Measurements from ENCODE around the gene NOVA2.
A peak's percentile ranks its signal among the peaks of the same experiment; 100 is the strongest.

Gene NOVA2

DNA sequence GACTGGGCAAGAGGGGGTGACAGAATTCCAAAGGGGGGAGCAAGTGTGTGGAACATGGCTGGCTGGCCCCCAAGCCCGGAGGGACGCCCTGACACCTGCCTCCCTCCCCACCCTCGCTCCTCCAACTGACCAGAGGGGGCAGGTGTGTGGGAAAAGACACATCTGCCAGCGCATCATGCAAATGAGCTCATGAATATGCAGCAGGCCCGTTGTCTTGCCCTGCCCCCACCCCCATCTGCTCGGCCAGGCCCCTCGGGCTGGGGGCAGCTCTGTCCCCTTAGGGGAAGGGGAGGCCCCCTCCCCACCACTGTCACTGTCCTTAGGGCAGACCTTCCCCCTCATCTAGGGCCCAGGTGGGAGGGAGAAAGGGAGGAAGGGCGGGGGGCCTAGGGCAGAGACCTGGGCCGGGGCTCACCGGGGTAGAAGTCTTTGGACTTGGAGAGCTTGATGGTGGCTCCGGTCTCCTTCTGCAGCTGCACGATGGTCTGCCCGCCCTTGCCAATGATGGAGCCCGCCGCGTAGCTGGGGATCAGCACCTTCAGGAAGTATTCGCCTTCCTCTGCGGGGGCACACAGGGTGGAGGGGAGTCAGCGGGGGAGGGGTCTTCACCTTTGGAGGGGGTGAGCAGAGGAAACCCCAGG, 12.9 kb downstream of the NOVA2 start:
- H3K36me3 ChIP-seq (ENCODE audit: control insufficient read depth in 1 of 2, insufficient read depth in 2 of 2, low read length in 2 of 2) = no peaks in the 10 kb centered on the region
- H3K4me3 ChIP-seq (ENCODE audit: low read depth in 1 of 2, low read length in 2 of 2) = no peak overlapping the region
- H3K9ac ChIP-seq (ENCODE audit: low read depth in 1 of 2, low read length in 2 of 2) = no peak overlapping the region
- H3K9me3 ChIP-seq (ENCODE audit: control insufficient read depth in 1 of 2, low read length in 2 of 2) = no peaks in the 10 kb centered on the region
- no peaks in the 10 kb centered on the region for H3K4me1 ChIP-seq (ENCODE audit: control insufficient read depth in 1 of 2, insufficient read depth in 2 of 2, low read length in 2 of 2)
- H3K27me3 ChIP-seq (ENCODE audit: control insufficient read depth in 1 of 2, insufficient read depth in 2 of 2, low read length in 2 of 2) = peaks cover 12 to 19% of the 10 kb centered on the region in 2 donors
- no peak overlapping the region for H3K27ac ChIP-seq (ENCODE audit: low read depth, low read length)

DNA sequence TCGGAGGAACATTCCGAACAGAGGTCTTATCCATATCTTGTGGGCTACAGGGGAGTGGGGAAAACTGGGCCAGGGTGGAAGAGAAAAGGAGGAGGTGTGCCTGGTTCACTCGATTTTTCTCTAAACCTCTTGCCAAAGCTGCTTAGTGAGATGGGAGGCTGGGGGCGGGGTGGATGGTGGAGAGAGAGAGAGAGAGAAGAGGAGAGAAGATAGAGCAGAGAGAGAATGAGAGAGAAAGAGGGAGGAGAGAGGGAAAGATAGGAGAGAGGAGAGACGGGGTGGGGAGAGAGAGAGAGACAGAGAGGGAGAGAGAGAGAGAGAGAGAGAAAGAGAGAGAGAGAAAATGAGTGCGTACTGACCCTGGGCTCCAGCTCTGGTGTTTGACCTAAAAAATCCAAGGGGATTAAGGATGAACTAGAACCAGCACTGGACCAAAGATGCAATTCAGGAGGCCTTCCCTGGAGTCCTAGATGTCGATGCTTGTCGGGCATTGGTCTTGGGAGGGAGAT, 14.1 kb downstream of the NOVA2 start:
- no peaks in the 10 kb centered on the region for H3K36me3 ChIP-seq (ENCODE audit: control insufficient read depth in 1 of 2, insufficient read depth in 2 of 2, low read length in 2 of 2)
- no peak overlapping the region for H3K4me3 ChIP-seq (ENCODE audit: low read depth in 1 of 2, low read length in 2 of 2)
- H3K27ac ChIP-seq (ENCODE audit: low read depth, low read length) = no peak overlapping the region
- no peaks in the 10 kb centered on the region for H3K9me3 ChIP-seq (ENCODE audit: control insufficient read depth in 1 of 2, low read length in 2 of 2)
- H3K27me3 ChIP-seq (ENCODE audit: control insufficient read depth in 1 of 2, insufficient read depth in 2 of 2, low read length in 2 of 2) = peaks cover 12 to 19% of the 10 kb centered on the region in 2 donors
- H3K4me1 ChIP-seq (ENCODE audit: control insufficient read depth in 1 of 2, insufficient read depth in 2 of 2, low read length in 2 of 2) = no peaks in the 10 kb centered on the region
- H3K9ac ChIP-seq (ENCODE audit: low read depth in 1 of 2, low read length in 2 of 2) = no peak overlapping the region

DNA sequence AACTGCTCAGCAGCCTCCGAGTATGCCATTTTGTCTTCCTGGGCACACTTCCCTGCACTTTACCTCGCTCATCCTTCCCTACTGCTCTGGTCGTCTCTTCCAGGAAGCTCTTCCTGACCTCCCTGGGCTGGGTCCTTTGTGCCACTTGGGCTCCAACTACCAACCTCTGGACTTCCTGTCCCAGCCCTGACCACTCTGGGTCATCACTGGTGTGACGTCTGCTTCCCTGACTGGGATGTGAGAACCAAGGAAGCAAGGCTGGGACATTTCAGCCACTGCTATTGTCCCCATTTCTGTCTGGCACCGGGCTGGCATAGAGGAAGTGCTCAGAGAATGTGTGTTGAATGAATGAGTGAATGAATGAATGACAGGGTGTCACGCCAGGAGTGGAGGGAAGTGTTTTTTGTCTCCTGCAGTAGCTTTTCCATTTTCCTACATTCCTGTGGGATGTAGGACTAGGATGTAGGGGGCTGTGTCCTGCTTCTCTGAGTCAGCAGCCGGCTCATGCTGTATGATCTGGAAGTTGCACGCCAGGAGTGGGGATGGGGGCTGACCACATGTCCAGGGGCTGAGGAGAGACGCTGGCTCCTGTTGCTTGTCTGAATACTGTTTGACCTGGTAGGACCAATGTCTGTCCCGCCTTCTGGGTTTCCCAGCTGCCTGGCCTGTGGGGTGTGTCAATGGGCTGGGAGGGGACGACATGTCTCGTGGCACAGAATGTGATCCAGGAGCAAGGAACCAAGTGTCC, 14.7 kb downstream of the NOVA2 start:
- no peaks in the 10 kb centered on the region for H3K4me1 ChIP-seq (ENCODE audit: control insufficient read depth in 1 of 2, insufficient read depth in 2 of 2, low read length in 2 of 2)
- H3K27me3 ChIP-seq (ENCODE audit: control insufficient read depth in 1 of 2, insufficient read depth in 2 of 2, low read length in 2 of 2) = peaks cover 12 to 19% of the 10 kb centered on the region in 2 donors
- no peak overlapping the region for H3K4me3 ChIP-seq (ENCODE audit: low read depth in 1 of 2, low read length in 2 of 2)
- H3K9ac ChIP-seq (ENCODE audit: low read depth in 1 of 2, low read length in 2 of 2) = no peak overlapping the region
- H3K27ac ChIP-seq (ENCODE audit: low read depth, low read length) = no peak overlapping the region
- H3K9me3 ChIP-seq (ENCODE audit: control insufficient read depth in 1 of 2, low read length in 2 of 2) = no peaks in the 10 kb centered on the region
- H3K36me3 ChIP-seq (ENCODE audit: control insufficient read depth in 1 of 2, insufficient read depth in 2 of 2, low read length in 2 of 2) = no peaks in the 10 kb centered on the region

DNA sequence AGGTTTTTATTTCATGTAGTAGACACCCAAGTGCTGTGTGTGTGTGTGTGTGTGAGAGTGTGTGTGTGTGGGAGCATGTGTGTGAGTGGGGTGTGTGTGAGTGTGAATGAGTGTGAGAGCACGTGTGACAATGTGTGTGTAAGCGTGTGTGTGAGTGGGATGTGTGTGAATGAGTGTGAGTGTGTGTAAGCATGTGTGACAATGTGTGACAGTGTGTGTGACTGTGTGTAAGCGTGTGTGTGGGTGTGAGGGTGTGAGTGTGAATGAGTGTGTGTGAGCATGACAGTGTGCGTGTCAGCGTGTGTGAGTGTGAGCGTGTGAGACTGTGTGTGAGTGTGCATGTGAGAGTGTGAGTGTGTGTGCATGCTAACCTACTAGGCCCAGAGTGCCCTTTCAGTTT, 15.3 kb downstream of the NOVA2 start:
- peaks cover 12 to 19% of the 10 kb centered on the region in 2 donors for H3K27me3 ChIP-seq (ENCODE audit: control insufficient read depth in 1 of 2, insufficient read depth in 2 of 2, low read length in 2 of 2)
- H3K9ac ChIP-seq (ENCODE audit: low read depth in 1 of 2, low read length in 2 of 2) = no peak overlapping the region
- H3K9me3 ChIP-seq (ENCODE audit: control insufficient read depth in 1 of 2, low read length in 2 of 2) = no peaks in the 10 kb centered on the region
- no peaks in the 10 kb centered on the region for H3K36me3 ChIP-seq (ENCODE audit: control insufficient read depth in 1 of 2, insufficient read depth in 2 of 2, low read length in 2 of 2)
- H3K27ac ChIP-seq (ENCODE audit: low read depth, low read length) = no peak overlapping the region
- H3K4me1 ChIP-seq (ENCODE audit: control insufficient read depth in 1 of 2, insufficient read depth in 2 of 2, low read length in 2 of 2) = no peaks in the 10 kb centered on the region
- no peak overlapping the region for H3K4me3 ChIP-seq (ENCODE audit: low read depth in 1 of 2, low read length in 2 of 2)

DNA sequence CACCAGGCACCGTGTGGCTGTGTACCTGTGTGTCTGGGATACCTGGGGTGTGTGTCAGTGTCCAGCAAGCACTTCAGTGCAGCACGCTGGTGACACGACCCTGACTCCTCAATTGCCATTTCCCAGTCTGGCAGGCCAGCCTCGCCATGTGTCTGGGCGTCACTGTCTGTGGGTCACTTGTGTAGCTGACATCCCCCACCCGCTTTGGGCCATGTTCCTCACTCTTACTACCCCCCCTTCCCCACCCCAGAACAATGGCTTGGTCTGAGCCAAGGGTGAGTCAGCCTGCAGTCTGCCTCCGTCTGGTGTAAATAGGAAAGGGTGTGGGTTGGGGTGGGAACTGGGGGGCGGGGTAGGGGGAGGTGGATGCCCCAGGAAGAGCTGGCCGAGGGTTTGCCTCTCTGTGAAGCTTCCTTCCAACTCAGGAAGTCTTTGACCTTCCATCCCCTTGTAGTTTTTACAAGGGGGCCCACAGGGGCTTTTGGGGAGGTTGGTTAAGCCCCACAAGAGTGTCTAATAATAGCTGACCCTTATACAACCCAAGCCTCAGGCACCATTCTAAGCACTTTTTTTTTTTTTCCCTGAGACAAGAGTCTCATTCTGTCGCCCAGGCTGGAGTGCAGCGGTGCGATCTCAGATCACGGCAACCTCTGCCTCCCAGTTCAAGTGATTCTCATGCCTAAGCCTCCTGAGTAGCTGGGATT, 17.6 kb downstream of the NOVA2 start:
- no peak overlapping the region for H3K9ac ChIP-seq (ENCODE audit: low read depth in 1 of 2, low read length in 2 of 2)
- no peak overlapping the region for H3K4me3 ChIP-seq (ENCODE audit: low read depth in 1 of 2, low read length in 2 of 2)

DNA sequence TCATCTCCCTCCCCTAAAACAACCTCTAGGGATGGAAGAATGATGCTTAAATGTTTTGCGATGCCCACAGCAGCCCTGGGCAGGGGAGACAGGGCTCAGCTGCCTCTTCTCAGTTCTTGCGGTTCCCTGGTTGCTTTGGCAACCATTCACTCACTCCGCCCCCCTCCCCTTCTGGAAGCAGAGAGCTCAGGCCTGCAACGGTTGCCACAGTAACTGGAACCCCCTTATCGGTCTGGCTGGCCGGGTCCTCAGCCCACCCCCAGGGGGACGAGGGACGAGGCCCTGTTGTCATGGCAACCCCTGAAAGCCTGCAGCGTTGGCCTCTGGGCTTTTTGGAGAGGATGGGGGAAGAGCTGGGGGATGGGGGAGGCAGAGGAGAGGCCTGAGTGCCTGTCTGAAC, 19.5 kb downstream of the NOVA2 start:
- H3K36me3 ChIP-seq (ENCODE audit: control insufficient read depth in 1 of 2, insufficient read depth in 2 of 2, low read length in 2 of 2) = no peaks in the 10 kb centered on the region
- H3K9ac ChIP-seq (ENCODE audit: low read depth in 1 of 2, low read length in 2 of 2) = no peak overlapping the region
- H3K4me1 ChIP-seq (ENCODE audit: control insufficient read depth in 1 of 2, insufficient read depth in 2 of 2, low read length in 2 of 2) = no peaks in the 10 kb centered on the region
- H3K9me3 ChIP-seq (ENCODE audit: control insufficient read depth in 1 of 2, low read length in 2 of 2) = no peaks in the 10 kb centered on the region
- no peak overlapping the region for H3K4me3 ChIP-seq (ENCODE audit: low read depth in 1 of 2, low read length in 2 of 2)
- H3K27ac ChIP-seq (ENCODE audit: low read depth, low read length) = no peak overlapping the region
- H3K27me3 ChIP-seq (ENCODE audit: control insufficient read depth in 1 of 2, insufficient read depth in 2 of 2, low read length in 2 of 2) = peaks cover 6 to 8% of the 10 kb centered on the region in 2 donors

More for the DNA sequence above, 17.6 kb downstream of the NOVA2 start:
- peaks cover 12 to 19% of the 10 kb centered on the region in 2 donors for H3K27me3 ChIP-seq (ENCODE audit: control insufficient read depth in 1 of 2, insufficient read depth in 2 of 2, low read length in 2 of 2)
- H3K36me3 ChIP-seq (ENCODE audit: control insufficient read depth in 1 of 2, insufficient read depth in 2 of 2, low read length in 2 of 2) = no peaks in the 10 kb centered on the region
- no peaks in the 10 kb centered on the region for H3K4me1 ChIP-seq (ENCODE audit: control insufficient read depth in 1 of 2, insufficient read depth in 2 of 2, low read length in 2 of 2)
- no peaks in the 10 kb centered on the region for H3K9me3 ChIP-seq (ENCODE audit: control insufficient read depth in 1 of 2, low read length in 2 of 2)
- no peak overlapping the region for H3K27ac ChIP-seq (ENCODE audit: low read depth, low read length)

DNA sequence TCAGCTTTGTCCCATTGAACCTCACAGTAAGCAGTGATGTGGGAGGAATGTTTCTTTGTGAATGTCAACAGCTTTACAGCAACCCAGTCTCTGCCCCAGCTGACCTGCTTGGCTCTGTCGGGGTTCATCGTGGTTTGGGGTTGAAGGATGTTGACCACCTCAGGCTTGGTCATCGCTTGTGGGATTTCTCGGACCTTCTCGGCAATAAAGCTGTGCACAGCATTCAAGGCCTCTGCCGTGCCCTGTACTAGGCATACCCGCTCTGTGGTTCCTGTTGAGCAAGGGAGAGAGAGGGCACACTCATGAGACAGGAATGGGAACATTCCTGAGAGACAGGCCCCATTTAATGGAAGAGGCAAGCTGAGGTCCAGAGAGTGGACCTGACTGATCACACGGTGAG, 20.0 kb downstream of the NOVA2 start:
- no peak overlapping the region for H3K27ac ChIP-seq (ENCODE audit: low read depth, low read length)
- no peaks in the 10 kb centered on the region for H3K36me3 ChIP-seq (ENCODE audit: control insufficient read depth in 1 of 2, insufficient read depth in 2 of 2, low read length in 2 of 2)
- H3K9ac ChIP-seq (ENCODE audit: low read depth in 1 of 2, low read length in 2 of 2) = no peak overlapping the region
- no peaks in the 10 kb centered on the region for H3K4me1 ChIP-seq (ENCODE audit: control insufficient read depth in 1 of 2, insufficient read depth in 2 of 2, low read length in 2 of 2)
- H3K9me3 ChIP-seq (ENCODE audit: control insufficient read depth in 1 of 2, low read length in 2 of 2) = no peaks in the 10 kb centered on the region
- peaks cover under 1 to 6% of the 10 kb centered on the region in 2 donors for H3K27me3 ChIP-seq (ENCODE audit: control insufficient read depth in 1 of 2, insufficient read depth in 2 of 2, low read length in 2 of 2)
- H3K4me3 ChIP-seq (ENCODE audit: low read depth in 1 of 2, low read length in 2 of 2) = no peak overlapping the region

DNA sequence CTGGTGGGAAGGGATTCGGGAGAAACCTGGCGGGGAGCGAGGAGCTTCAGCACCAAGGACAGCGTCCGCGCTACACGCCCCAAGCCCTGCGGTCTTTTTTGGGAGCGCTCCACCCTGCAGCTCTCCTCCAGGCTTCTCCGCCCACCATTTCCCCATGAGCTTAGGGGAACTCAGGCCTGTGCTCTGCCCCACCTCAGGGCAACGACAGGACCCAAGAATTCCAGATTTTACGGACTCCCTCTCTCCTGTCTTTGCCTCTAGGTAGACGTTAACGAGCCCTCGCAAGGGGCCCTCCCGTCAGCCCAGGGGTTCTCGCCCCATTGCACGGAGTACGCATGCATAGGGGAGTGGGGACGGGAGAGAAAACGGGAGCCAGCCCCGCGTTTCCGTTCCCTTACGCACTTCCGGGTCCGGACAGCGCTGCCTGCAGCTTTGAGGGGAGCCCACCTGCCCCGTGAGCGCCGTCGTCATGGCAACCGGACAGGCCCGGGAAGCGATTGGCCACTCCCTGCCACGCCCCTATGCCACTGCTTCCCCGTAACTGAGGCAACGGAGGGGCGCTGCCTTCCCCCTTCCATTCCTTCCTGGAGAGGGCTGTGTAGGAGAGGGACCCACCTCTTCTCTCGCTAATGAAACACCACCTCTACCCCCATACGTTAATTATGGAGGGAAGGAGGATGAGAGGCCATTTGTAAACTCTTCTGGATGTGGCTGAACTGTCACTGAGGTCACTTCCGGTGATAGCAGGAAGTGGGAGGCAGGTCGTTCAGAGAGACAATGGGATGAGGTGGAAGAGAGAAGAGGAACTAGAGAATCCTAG, 20.8 kb downstream of the NOVA2 start:
- Histone ChIP-seq H3K4me1 (ENCODE audit: control insufficient read depth in 1 of 2, insufficient read depth in 2 of 2, low read length in 2 of 2) (no peaks in the 10 kb centered on the region), H3K9ac (ENCODE audit: low read depth in 1 of 2, low read length in 2 of 2) (no peak overlapping the region), H3K36me3 (ENCODE audit: control insufficient read depth in 1 of 2, insufficient read depth in 2 of 2, low read length in 2 of 2) (no peaks in the 10 kb centered on the region), H3K9me3 (ENCODE audit: control insufficient read depth in 1 of 2, low read length in 2 of 2) (no peaks in the 10 kb centered on the region), H3K27ac (ENCODE audit: low read depth, low read length) (no peak overlapping the region), H3K27me3 (ENCODE audit: control insufficient read depth in 1 of 2, insufficient read depth in 2 of 2, low read length in 2 of 2) (no peaks in the 10 kb centered on the region), H3K4me3 (ENCODE audit: low read depth in 1 of 2, low read length in 2 of 2) (peak overlapping the region; percentile 43 to 52)

DNA sequence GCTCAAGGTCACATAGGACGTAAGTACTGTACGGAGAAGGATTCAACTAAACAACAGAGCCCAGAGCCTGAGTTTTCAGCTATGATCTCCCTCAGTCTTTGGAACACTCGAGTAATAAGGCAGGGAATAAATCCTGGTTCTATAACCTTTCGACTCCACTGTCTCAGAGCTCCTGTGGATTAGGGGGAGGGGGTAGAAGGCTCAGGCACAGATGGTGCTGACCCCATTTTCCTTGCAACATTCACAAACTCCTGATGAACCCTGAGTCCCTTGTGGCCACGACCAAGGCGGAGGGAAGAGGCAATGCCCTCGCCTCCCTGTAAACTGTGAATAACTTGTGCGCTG, 21.4 kb downstream of the NOVA2 start:
- H3K27ac ChIP-seq (ENCODE audit: low read depth, low read length) = no peak overlapping the region
- H3K4me1 ChIP-seq (ENCODE audit: control insufficient read depth in 1 of 2, insufficient read depth in 2 of 2, low read length in 2 of 2) = no peaks in the 10 kb centered on the region
- H3K36me3 ChIP-seq (ENCODE audit: control insufficient read depth in 1 of 2, insufficient read depth in 2 of 2, low read length in 2 of 2) = no peaks in the 10 kb centered on the region
- H3K4me3 ChIP-seq (ENCODE audit: low read depth in 1 of 2, low read length in 2 of 2) = no peak overlapping the region
- H3K27me3 ChIP-seq (ENCODE audit: control insufficient read depth in 1 of 2, insufficient read depth in 2 of 2, low read length in 2 of 2) = no peaks in the 10 kb centered on the region
- no peaks in the 10 kb centered on the region for H3K9me3 ChIP-seq (ENCODE audit: control insufficient read depth in 1 of 2, low read length in 2 of 2)
- H3K9ac ChIP-seq (ENCODE audit: low read depth in 1 of 2, low read length in 2 of 2) = no peak overlapping the region

Measured in duodenal mucosa (tissue), 2 donors.